GM18517 (cell line): ENCODE data around the gene TEX19.
"Not testable (repeated sequence)": the region's sequence is repeated elsewhere in the genome, so short reads cannot be mapped to it uniquely, and the experiment has no call there.

Experiments used
- ATAC-seq: cut with Tn5 transposase; IDR thresholded peaks from one replicate; pipeline ENCODE4 v1.9.1; 2021; ENCODE audit warnings: mild to moderate bottlenecking, moderate library complexity; ENCODE audit not compliant: unreplicated experiment

TEX19 gene

DNA sequence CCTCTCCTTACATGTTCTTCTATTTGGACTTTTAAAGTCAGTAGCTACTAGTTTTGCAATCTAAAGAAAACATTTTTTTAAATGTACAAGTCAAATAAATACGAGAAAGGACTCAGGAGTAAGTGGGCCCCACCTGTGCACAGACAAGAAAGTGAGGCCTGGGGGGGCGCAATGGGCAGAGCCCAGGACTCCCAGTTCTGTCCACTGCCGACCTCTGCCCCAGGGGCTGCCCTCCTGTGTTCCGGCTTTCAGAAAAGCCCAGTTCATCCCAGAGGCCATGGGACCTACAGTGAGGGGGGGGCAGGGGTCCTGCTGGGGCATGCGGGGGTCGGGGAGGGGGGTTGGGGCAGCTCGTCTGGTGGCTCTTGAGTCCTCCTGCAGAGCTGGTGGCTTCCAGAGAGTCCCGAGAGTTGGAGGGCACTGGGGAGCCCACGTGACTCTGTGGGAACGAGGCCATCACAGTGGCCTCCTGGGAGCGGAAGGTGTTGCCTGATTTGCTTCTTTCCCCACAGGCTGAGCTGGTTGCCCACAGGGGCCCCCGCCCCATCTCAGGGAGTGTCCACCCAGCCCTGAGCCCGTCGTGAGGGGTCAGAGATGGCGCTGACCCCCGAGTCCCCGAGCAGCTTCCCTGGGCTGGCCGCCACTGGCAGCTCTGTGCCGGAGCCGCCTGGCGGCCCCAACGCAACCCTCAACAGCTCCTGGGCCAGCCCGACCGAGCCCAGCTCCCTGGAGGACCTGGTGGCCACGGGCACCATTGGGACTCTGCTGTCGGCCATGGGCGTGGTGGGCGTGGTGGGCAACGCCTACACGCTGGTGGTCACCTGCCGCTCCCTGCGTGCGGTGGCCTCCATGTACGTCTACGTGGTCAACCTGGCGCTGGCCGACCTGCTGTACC is 14.9 kb downstream of the TEX19 start:
- ATAC-seq: no peak

DNA sequence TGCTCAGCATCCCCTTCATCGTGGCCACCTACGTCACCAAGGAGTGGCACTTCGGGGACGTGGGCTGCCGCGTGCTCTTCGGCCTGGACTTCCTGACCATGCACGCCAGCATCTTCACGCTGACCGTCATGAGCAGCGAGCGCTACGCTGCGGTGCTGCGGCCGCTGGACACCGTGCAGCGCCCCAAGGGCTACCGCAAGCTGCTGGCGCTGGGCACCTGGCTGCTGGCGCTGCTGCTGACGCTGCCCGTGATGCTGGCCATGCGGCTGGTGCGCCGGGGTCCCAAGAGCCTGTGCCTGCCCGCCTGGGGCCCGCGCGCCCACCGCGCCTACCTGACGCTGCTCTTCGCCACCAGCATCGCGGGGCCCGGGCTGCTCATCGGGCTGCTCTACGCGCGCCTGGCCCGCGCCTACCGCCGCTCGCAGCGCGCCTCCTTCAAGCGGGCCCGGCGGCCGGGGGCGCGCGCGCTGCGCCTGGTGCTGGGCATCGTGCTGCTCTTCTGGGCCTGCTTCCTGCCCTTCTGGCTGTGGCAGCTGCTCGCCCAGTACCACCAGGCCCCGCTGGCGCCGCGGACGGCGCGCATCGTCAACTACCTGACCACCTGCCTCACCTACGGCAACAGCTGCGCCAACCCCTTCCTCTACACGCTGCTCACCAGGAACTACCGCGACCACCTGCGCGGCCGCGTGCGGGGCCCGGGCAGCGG is 15.7 kb downstream of the TEX19 start:
- ATAC-seq: no peak

DNA sequence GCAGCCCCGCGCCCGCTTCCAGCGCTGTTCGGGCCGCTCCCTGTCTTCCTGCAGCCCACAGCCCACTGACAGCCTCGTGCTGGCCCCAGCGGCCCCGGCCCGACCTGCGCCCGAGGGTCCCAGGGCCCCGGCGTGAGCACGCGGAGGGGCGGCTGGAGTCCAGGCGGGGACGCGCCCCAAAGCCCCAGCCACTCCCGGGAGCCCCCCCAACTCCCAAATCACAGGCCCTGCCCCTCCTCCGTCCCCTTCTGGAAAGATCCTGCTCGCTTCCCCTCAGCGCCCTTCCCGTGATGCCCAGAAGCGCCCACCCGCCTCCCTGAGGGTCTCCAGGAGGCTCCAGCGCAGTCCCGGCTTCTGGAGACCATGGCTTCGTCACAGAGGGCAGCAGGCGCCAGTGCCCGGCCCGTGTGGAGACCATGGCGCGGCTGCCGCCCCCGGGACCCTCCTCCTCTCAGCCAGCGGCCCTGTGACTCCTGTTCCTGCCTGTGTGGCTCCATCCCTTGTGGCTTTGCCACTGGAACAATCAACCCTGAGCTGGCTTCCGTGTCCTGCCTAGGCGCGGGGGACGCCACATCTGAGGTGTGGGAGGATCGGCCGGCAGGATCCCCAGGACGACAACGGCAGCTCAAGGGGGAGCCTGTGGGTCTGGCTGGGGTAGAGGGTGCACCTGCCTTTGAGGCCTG is 16.5 kb downstream of the TEX19 start:
- no peak for ATAC-seq

DNA sequence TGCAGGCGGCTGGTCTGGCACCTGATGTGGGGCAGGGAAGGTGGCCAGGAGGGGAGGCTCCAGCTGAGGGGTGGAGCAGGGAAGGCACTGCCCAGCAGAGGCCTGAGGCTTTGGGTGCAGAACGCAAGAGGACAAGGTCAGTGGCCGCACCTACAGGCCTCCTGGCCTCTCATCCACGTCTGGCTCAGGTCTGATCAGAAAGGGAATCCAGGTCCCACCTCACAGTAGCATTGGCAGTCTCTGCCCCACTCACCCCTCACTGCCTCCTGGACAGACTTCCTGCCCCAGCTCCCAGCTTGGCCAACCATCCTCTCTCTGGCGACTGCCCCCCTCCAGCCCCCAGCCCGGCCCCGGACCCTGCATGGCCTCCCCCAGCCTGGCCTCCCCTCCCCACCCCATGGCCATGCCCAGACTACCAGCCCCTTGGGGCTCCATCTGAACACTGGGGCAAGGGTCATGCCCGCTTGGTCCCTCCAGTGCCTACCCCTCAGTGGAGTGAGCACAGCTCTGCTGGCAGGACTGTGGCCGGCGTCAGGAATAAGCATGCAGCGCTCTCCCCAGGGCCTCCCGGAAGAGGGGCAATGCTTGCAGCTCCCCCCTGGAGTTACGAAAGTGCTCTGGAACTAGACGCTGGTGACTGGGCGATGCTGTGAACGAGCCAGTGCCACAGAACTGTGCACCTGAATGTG is 17.1 kb downstream of the TEX19 start:
- no peak for ATAC-seq

DNA sequence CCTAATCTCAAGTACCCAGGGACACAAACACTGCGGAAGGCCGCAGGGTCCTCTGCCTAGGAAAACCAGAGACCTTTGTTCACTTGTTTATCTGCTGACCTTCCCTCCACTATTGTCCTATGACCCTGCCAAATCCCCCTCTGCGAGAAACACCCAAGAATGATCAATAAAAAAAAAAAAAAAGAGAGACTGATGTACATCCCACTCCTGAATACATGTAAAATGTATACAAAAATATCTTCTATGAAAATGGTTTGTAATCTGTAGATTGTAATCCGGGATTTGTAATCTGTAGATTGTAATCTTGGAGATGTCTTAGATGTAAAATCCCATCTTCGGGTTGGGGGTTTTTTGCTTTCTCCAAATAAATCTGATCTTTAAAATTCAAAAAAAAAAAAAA is 18.2 kb downstream of the TEX19 start:
- ATAC-seq: not testable (repeated sequence)

DNA sequence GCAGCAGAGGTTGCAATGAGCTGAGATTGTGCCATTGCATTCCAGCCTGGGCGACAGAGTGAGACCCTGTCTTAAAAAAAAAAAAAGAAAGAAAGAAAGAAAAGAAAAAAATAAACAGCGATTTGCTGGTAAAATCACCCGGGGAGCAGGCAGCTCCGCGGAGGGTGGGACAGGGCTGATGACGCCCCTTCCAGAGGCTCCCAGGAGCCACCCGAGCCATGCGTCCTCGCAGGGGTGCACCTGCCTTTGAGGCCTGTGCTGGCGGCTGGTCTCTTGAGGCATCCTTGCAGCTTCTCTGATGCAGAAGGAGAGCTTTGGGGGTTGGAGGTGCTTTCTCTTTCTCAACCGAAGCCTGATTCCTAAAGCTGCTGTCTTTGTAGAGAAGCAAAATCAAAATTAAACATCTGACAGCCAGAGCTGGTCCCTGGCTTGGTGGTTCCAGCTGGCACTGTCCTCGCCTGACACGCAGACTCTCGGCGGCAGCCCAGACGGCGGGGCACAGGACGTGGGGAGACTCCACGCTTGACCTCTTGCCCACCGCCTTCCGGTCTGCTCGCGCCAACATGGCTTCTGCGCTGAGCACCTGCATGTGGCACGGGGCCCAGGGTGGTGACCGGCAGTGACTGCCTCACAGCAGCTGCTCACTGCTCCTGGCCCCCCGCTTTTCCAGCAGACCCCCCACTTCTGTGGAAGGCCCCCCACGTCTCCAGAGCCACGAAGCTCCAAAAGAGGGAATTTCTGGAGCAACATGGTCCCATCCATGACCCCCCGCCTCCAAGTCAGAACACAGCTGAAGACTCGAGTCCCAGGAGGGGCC is 19.1 kb downstream of the TEX19 start:
- ATAC-seq: no peak

DNA sequence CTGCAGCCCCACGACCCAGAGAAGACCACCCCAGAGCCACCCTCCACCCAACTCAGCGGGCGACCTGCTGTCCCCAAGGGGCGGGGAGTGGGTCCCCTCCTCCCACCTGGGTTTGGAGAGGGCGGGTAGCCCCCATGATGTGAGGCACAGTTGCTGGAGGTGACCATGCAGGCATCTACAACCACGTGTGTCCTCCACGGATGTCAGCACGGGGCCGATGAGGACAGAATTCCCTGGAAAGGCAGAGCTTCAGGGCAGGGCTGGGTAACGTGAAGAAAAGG is 19.6 kb downstream of the TEX19 start:
- ATAC-seq: no peak

DNA sequence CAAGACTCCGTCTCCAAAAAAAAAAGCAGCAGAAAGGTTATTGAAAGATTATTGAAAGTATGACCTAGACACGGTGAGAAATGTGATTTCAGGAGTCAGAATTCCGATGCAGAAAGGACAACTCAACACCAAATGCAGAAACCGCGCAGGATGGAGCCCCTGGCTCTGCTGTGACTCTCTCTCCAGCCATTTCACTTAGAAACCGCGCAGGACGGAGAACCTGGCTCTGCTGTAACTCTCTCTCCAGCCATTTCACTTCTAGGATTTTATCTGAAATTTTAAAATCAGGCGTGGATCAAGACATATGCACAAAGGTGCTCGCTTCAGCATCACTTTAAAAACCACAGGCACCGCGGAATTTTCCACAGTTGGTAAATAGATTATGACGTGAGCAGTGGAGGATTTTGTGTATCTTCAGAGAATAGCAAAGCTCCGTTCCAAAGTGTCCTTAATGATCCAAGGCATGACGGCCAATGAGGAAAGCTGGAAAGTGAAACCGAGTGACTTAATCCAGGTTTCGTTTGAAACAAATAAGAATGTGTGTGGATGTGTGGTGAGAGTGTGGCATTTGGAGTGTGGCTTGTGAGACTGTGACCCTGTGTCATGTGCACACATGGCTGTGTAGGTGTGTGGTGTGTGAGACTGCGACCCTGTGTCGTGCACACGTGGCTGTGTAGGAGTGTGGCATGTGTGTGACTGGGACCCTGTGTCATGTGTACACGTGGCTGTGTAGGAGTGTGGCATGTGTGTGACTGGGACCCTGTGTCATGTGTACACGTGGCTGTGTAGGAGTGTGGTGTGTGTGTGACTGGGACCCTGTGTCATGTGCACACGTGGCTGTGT is 22.0 kb downstream of the TEX19 start:
- ATAC-seq: no peak

DNA sequence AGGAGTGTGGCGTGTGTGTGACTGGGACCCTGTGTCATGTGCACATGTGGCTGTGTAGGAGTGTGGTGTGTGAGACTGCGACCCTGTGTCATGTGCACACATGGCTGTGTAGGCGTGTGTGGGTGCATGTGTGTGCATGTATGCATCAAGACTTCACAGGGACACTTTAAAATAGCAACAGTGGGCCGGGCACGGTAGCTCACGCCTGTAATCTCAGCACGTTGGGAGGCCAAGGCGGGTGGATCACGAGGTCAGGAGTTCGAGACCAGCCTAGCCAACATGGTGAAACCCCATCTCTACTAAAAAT is 22.6 kb downstream of the TEX19 start:
- ATAC-seq: not testable (repeated sequence)

DNA sequence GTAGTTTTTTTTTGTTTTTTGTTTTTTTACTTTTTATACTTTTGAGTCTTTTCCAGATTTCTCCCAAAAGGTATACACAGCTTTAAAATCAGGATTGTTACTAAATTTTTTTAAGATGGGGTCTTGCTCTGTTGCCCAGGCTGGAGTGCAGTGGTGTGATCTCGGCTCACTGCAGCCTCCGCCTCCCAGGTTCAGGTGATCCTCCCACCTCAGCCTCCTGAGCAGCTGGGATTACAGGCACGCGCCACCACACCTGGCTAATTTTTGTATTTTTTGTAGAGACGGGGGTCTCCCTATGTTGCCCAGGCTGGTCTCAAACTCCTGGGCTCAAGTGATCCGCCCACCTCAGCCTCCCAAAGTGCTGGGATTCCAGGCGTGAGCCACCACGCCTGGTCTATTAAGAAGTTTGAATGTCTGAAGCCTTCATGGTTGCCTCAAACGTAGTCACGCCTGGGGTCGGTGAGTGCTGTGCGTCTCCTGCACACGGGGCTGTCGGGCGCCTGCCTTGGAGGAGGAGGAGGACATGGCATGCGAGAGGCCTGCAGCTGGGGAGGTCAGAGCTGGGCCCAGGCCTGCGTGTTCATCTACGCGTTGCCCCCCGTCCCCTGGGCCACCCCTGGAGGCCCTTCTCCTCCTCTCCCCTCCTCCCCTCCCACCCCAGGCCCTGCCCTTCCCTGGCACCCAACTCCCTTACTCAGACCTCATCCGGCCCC is 23.3 kb downstream of the TEX19 start:
- ATAC-seq: not testable (repeated sequence)

DNA sequence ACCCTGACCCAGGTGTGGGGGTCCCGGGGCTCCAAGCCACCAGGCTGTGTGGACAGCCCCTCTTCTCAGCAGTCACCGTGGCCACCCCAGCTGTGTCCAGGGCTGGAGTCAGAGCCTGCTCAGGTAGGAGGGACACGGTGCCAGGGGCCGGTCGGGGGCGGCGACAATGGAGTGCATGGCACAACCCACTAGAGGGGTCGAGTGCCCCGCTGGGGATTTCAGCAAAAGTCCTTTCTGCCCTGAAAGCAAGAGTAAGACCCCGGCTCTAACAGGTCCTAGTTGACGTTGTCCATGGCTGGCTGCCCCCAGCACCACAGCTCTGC is 23.8 kb downstream of the TEX19 start:
- ATAC-seq: no peak

DNA sequence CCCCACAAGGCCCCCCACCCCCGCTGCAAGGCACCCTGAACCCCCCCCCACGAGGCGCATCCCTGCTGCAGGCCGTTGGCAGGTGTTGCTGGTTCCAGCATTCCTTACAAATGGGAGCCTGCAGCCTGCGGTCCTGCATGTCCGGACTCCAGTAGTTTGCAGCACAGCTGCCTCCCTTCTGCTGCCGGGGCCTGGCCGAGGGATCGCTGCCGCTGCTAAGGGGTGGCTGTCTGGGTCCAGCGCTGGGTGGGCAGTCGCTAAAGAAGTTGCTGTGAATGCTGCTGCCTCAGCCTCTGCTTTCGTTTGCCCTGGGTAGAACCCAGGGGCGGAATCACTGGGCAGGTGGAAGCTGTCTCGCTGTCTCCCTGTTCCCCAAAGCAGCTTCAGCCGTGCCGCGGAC is 24.4 kb downstream of the TEX19 start:
- no peak for ATAC-seq

DNA sequence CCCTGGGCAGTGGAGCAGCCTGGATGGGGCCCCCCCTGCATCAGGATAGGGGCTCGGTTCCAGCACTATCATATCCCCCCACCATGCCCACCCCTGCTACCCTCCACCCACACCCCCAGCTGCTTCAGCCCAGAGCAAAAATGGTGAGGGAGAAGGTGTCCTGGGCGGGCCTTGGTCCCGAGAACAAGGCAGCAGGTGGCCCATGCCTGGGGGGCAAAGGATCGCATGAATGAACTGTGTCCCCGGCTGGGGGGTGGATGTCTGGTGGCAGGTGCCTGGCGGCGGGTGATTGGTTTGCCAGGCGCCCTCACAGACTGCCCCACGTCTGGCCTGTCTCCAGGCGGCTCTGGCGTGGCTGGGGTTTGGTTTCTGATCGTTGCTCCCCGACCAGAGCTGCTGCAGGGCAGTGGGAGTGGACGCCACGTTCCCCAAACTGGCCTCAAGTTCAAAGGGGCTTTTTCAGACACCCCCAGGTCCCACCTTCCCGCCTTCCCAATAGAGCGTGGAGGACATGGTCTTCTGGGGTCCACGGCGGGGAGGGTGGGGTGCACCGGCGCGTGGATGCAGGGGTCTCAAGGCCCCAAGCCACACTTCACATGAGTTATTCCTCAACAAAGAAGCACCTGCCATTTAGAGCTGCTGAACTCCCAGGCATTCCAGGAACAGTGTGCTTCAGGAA is 25.1 kb downstream of the TEX19 start:
- no peak for ATAC-seq

DNA sequence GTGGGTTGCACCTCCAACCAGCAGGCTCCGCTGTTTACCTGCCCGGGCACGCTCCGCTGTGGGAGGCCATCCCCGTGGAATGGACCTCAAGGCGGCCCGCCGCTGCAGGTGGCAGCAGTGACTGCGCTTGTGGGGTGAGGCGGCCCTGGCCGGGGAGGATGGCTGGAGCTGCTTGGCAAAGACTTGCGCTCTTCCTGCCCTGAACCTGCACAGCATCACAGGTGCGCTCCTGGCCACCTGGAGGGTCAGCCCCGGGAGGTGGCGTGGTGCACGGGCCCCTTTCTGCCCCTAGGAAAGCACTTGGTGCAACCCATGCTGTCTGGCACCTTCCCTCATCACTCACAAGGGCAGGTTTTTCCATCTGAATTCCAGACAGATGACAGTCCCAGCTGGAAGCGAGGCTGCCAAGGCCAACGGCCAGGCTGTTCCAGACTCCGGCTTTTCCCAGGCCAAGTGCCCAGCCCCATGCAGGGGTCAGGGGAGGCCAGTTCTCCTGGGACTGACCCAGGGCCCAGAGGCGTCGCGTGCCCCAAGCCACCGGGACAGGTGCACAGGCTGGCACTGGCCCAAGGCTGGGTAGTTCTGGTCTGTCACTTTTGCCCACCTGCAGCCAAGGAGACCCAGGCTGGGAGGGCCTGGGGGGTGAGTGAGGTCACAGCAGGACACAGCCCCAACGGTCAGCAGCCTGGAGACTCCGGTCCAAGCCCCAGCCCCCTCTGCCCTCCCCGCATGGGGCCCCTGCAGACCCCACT is 25.9 kb downstream of the TEX19 start:
- ATAC-seq: no peak

DNA sequence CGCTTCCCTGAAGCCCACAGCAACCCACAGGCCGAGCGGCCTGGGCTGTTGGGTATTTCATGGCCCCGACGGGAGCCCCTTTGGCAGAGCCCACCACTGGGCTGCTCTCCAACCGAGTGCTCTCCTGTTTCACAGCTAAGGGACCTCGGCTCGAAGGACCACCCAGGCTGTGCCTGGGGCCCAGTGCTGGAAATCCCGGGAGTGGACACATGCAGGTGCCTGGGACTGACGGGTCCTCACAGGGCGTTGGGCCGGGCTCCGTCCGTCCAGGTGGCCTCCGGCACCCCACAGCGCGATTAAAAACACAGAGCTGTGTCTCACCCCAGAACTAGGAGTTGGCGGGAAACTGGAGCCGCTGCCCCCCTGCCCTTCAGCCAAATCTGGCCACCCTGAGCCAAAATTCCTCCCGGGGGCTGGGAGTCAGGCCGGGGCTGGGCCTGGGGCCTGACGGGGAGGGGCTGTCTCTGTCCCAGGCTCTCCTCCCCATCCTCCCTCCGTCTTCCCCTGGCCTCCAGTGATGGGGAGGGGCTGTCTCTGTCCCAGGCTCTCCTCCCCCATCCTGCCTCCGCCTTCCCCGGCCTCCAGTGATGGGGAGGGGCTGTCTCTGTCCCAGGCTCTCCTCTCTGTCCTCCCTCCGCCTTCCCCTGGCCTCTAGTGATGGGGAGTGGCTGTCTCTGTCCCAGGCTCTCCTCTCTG is 26.7 kb downstream of the TEX19 start:
- ATAC-seq: no peak

DNA sequence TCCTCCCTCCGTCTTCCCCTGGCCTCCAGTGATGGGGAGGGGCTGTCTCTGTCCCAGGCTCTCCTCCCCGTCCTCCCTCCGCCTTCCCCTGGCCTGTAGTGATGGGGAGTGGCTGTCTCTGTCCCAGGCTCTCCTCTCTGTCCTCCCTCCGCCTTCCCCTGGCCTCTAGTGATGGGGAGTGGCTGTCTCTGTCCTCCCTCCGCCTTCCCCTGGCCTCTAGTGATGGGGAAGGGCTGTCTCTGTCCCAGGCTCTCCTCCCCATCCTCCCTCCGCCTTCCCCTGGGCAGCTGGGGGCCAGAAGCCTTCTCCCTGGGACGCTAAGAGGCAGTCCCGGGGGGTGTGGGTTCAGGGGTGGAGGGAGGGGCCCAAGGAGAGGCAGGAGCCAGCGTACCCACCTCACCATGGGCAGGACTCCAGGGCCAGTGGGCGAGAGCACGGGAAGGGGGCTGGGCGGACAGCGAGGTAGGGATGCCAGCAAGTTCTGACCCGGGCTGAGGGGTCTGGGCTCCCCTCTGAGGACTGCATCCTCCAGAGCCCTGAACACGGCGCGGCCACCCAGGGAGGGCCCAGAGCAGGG is 27.3 kb downstream of the TEX19 start:
- no peak for ATAC-seq
